GM13976 (cell line): ENCODE data around the gene RBCK1.
"Not testable (repeated sequence)": the region's sequence is repeated elsewhere in the genome, so short reads cannot be mapped to it uniquely, and the experiment has no call there.

Experiments
- DNase-seq: peaks from one replicate; pipeline ENCODE4 v3.0.0; 2012; ENCODE audit warnings: low spot score
- CTCF ChIP-seq: IDR thresholded peaks from 2 replicates; pipeline ENCODE4 v1.5.1; 2012; ENCODE audit warnings: borderline replicate concordance, mild to moderate bottlenecking; ENCODE audit not compliant: insufficient read depth; ENCODE audit errors: extremely low read depth, missing control alignments, control extremely low read depth
- in situ Hi-C: fragments of 300-500 bp; cut with MboI; formaldehyde crosslinking; loops from one replicate; pipeline ENCODE4 v1.12.0; 2022; ENCODE audit warnings: low sequenced_read_pairs, mixed read lengths, inconsistent platforms; ENCODE audit not compliant: unreplicated experiment

RBCK1 gene

GRCh38 chr20:474581-474980 lies 66.5 kb downstream of the RBCK1 start:
- no peak for DNase-seq
- no peak for TF ChIP-seq CTCF
- in situ Hi-C loops = no loop called here

GRCh38 chr20:475463-476357 lies 67.6 kb downstream of the RBCK1 start:
- TF ChIP-seq CTCF = no peak
- DNase-seq = no peak
- in situ Hi-C loops = no loop called here

GRCh38 chr20:476561-477249 lies 68.6 kb downstream of the RBCK1 start:
- in situ Hi-C loops, DNase-seq: not testable (repeated sequence)

- in situ Hi-C loops = no loop called here
Observed at GRCh38 chr20:478010-478948, 70.2 kb downstream of the RBCK1 start.

GRCh38 chr20:478949-479429 lies 70.9 kb downstream of the RBCK1 start:
- peak; percentile 67 for DNase-seq
- in situ Hi-C loops = no loop called here

More at GRCh38 chr20:478010-478948, 70.2 kb downstream of the RBCK1 start:
- TF ChIP-seq CTCF = no peak
- no peak for DNase-seq

GRCh38 chr20:479487-479886 lies 71.4 kb downstream of the RBCK1 start:
- in situ Hi-C loops = no loop called here
- TF ChIP-seq CTCF = no peak
- DNase-seq = no peak

More at GRCh38 chr20:478949-479429, 70.9 kb downstream of the RBCK1 start:
- peak; percentile 19 for TF ChIP-seq CTCF
